LNCaP clone FGC (cell line): ENCODE results near the gene HIVEP3.

Experiments used
- DNase-seq: peaks from one replicate; pipeline ENCODE4 v3.0.0-alpha.2; 2011; ENCODE audit warnings: low read depth
- H3K4me3 ChIP-seq: 2 replicates; pipeline ENCODE4 v1.5.1; 2011; ENCODE audit warnings: mild to moderate bottlenecking, low read depth, low read length, control low read depth
- TF ChIP-seq, protein P1 (sequence below): IDR thresholded peaks from 2 replicates; pipeline ENCODE4 v1.5.1; 2012; ENCODE audit warnings: mild to moderate bottlenecking; ENCODE audit not compliant: control insufficient read depth, insufficient read depth; ENCODE audit errors: extremely low read depth

The HIVEP3 gene

DNA sequence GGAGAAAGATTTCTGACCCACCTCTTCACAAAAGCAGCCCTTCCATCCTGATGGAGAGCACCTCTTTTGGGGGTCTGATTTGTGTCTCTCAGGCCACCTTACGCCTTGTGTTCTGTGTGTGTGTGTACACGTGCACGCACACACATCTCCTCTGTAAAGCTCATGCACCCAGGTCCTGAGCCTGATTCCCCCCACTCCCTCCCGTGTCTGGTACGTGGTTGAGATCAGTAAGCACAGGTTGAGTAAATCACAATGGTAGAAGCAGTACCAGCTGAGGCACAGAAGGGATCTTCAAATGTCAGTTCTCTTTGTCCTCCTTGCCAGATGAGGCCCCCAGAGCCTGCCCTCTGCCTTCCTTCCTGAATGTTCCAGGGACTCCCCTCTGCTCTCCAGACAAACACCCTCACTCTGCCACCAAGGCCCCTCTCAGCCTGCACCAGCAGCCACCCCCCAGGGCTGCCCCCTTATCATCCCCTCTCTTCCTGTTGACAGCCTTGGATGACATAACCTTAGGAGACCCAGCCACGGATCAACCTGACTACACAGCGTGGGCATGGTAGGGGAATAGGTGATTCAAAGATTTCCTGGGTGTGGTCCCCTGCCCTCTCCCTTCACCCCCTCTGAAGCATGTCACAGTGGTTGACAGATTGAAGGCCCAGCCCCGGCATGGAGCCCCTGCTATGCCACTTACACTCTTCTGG is 112.8 kb downstream of the HIVEP3 start:
- no peak overlapping the region for H3K4me3 ChIP-seq
- no peak for DNase-seq
- TF ChIP-seq, protein P1, sequence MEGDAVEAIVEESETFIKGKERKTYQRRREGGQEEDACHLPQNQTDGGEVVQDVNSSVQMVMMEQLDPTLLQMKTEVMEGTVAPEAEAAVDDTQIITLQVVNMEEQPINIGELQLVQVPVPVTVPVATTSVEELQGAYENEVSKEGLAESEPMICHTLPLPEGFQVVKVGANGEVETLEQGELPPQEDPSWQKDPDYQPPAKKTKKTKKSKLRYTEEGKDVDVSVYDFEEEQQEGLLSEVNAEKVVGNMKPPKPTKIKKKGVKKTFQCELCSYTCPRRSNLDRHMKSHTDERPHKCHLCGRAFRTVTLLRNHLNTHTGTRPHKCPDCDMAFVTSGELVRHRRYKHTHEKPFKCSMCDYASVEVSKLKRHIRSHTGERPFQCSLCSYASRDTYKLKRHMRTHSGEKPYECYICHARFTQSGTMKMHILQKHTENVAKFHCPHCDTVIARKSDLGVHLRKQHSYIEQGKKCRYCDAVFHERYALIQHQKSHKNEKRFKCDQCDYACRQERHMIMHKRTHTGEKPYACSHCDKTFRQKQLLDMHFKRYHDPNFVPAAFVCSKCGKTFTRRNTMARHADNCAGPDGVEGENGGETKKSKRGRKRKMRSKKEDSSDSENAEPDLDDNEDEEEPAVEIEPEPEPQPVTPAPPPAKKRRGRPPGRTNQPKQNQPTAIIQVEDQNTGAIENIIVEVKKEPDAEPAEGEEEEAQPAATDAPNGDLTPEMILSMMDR, result no peak

DNA sequence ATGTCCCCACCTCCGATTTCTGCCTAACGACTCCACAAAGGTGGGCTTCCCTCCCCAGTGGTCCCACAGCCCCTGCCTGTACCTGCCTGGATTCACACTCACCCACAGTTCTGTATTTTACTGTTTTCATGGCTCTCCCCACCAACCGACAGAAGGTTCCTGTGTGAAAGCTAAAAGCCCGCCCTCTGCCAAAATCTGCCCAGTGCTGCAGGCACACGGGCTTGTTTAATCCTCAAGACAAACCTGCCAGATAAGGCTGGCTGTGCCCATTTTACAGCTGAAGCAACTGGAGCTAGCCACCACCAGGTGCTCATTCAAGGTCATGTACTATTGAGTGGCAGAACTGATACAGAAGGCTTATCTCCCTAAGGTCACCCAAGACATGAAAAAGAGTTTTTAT is 114.5 kb downstream of the HIVEP3 start:
- H3K4me3 ChIP-seq, result no peak overlapping the region
- TF ChIP-seq, protein P1, result no peak
- DNase-seq, result no peak

DNA sequence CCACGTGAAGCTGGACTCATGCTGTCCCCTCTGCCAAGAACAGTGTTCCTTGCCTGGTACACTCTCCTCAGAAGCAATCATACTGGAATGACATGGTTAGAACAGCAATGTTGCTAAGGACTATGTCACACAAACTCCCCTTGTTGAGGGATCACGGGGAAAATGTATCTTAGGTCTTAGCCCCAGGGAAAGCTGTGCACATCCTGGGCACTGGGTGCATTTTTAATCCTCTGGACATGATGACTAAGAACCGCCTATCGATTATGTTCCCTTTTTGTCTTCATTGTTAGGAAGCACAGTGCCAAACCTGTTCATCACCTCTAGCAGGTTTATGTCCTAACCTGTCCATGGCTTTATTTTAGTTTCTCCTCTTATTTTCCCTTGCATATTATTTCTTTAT is 115.1 kb downstream of the HIVEP3 start:
- DNase-seq, result no peak
- TF ChIP-seq, protein P1, result no peak
- no peak overlapping the region for H3K4me3 ChIP-seq

DNA sequence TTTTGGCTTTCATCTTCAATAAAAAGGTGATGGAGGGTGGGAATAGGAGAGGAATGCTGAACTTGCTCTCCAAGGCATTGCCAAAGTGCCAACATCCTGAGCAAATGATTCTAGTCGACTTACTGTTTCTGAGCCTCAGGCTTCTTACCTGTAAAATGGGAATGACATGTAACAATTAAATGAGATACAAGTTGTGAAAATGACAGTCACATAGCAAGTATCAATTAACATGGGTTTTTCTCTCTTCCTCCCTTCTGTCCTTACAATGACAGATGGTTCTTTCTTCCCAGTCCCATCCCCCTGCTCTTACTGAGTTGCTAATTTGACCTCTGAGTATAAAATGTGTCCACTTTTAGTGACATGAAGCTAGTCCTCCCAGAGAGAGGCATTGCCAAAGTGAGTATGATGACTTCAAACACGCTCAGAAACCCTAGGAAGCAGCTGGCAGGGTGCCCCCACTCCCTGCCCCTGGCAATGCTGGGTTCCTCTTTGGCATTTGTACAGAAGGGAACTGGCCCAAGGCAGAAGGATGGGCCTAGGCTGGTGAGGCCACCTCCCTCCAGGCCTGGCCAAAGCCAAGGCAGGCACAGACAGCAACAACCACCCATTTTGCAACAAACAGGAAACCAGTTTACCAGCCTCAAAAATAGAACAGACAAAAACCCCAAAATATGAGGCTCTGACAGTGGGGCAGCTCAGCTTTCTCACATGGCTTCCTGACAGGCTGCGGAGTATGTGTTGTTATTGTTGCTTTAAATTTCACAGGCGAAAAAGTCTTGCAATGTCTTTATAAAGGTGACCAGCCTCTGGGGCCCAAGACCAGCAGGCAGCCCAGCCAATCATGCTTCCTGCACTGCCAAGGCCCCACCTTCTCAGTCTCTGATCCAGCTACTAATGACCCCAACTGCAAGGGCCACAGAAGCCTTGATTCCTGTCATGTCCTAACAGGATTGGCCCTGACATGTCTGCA is 115.9 kb downstream of the HIVEP3 start:
- no peak for DNase-seq
- H3K4me3 ChIP-seq, result no peak overlapping the region
- TF ChIP-seq, protein P1, result no peak

DNA sequence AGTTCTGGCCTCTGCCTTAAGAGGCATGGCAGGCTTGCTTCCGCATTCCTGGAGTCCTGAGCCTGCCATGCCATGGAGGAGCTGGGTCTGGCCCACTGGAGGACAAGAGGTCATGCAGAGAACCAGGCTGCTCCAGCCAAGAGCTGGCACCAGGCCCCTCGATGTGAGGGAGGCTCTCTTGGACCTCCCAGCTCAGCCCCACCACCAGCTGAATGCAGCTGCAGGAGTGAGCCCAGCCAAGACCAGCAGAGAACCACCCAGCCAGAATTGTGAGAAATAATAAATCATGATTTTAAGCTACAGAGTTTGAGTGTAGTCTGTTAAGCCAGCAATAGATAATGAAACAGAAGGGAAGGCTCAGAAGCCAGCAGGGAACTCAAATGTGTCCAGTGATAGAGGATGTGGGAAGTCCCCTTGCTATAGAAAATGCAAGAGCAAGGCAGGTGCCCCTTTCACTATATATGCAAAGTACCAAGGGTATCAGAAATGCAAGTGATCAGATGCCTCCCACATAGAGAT is 118.4 kb downstream of the HIVEP3 start:
- TF ChIP-seq, protein P1, result no peak
- H3K4me3 ChIP-seq, result no peak overlapping the region
- DNase-seq, result no peak

DNA sequence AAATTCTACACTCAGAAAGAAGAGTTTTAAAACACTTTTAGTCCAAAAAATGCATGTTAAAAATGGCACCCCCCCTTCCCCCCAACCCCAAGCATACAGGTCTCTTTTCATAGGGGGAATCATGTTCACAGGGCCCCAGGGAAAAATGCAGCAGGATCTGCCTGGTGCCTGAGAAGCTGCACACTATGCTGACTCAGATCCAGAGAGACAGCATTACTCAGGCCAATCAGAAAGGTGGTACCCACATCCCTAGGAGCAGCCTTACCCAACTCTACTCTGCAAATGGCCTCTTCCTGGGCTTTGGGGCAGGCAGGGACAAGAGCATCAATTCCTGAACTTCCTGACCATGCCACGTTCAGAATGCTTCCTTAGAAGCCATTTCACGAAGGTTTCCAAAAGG is 119.0 kb downstream of the HIVEP3 start:
- no peak overlapping the region for H3K4me3 ChIP-seq
- no peak for DNase-seq
- TF ChIP-seq, protein P1, result no peak
